D721Med (cell line): ENCODE data around the gene TGFB2.
A peak's percentile ranks its signal among the peaks of the same experiment; 100 is the strongest.

Experiments used
- DNase-seq: peaks from one replicate; pipeline ENCODE4 v3.0.0; 2011; ENCODE audit warnings: low spot score; ENCODE audit not compliant: insufficient read length
- FAIRE-seq: peaks from 2 replicates; lab custom pipeline; 2011; peaks lifted over from hg19 to GRCh38; lab: Jason Lieb, UNC
- TF ChIP-seq, protein P1 (sequence below): IDR thresholded peaks from 2 replicates; pipeline ENCODE4 v1.5.1; 2012; ENCODE audit warnings: mild to moderate bottlenecking, control low read depth; ENCODE audit not compliant: insufficient read depth; ENCODE audit errors: missing control alignments

Gene TGFB2

DNA sequence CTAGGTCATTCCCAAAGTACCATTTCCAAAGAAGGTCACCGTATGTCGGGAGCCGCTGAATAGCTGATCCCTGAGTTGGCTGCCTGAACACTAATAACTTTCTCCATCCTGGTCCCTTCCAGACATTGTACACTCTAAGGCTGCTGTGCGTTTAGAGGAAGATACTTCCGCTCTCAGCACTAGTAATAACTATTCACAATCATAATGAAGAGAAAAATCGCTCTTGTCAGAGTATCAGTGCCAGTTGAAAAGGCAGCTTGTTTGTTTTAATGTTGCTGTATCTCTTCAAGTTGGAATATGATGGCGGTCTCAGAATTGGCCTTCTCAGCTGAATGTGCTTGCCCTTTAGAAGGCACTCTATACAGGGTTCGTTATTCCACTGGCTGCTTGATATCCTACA, 43.5 kb downstream of the TGFB2 start:
- FAIRE-seq, result peak; percentile 67
- DNase-seq, result no peak
- TF ChIP-seq, protein P1, sequence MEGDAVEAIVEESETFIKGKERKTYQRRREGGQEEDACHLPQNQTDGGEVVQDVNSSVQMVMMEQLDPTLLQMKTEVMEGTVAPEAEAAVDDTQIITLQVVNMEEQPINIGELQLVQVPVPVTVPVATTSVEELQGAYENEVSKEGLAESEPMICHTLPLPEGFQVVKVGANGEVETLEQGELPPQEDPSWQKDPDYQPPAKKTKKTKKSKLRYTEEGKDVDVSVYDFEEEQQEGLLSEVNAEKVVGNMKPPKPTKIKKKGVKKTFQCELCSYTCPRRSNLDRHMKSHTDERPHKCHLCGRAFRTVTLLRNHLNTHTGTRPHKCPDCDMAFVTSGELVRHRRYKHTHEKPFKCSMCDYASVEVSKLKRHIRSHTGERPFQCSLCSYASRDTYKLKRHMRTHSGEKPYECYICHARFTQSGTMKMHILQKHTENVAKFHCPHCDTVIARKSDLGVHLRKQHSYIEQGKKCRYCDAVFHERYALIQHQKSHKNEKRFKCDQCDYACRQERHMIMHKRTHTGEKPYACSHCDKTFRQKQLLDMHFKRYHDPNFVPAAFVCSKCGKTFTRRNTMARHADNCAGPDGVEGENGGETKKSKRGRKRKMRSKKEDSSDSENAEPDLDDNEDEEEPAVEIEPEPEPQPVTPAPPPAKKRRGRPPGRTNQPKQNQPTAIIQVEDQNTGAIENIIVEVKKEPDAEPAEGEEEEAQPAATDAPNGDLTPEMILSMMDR, result no peak

DNA sequence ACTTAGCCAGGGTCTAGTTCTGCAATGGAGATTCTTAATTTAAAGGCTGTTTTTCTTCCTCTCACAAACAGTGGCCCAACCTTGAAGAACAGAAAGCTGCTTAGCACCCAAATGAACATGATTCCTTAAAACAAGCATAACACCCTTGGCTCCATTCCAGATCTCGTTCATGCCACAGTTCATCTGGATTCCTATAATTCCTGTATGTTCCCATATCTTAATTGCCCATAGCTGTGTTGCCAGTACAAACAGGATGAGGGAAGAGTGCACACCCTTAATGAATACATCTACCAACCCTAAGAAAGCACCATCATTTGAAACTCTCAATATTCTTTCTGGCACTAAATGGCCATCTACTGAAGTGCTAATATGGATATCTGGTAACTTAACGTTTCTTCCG, 45.5 kb downstream of the TGFB2 start:
- no peak for DNase-seq
- TF ChIP-seq, protein P1, result no peak
- no peak for FAIRE-seq

DNA sequence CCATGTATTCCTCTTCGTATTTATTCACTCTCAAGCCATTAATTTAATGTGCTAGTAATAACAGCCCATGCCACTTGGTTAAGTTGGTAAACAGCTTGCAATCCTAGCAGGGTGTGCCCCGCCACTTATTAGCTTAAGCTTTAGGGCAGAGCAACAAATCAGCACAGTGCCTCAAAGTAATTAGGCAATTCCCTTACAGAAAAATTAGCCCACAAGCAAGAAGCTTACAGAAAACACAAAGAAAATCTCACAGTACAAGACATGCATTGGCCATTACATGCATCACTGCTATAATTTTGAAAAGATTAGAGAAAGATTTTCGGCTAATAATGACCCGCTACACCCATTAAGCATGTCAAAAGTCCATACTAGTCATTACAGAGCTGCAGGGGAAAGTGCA, 47.6 kb downstream of the TGFB2 start:
- TF ChIP-seq, protein P1, result no peak
- peak; percentile 84 for FAIRE-seq
- DNase-seq, result peak; percentile 47

DNA sequence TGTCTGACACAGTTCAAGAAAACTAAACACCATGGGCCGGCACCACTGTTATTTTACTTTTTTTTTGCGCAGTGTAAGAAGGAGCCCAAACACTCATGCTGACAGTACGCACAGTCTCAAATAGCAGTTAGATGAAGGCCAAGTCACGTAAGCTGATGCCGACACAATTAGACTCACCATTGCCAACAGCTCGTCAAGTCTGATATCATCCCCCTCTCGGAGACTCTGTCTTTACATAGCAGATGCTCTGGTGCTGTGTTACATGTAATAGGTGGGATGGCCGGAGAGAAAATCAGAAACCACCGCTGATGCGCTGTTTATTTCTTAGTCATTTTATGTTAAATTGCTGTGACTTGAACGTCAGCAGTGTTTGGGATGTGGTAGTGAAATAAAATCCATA, 49.3 kb downstream of the TGFB2 start:
- no peak for FAIRE-seq
- TF ChIP-seq, protein P1, result no peak
- no peak for DNase-seq

DNA sequence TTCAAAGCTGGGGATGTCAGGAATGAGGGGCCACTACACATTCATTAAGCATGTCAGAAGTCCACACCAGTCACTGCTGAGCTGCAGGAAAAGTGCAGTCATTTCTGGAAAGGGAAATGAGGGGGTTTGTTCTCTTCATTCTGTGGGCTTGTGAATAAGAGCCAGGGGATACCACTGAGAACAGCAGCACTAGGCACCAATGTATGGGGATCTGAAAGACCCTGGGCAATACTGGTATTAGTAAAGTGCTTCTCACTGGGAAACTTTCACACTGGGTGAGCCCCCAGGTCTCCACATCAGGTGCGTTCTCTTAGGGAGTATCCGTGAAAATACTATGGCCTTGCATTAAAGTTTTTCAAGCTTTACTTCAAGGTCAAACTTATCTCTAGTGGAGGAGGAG, 49.9 kb downstream of the TGFB2 start:
- FAIRE-seq (no peak), DNase-seq (no peak)
- TF ChIP-seq, protein P1, result no peak

DNA sequence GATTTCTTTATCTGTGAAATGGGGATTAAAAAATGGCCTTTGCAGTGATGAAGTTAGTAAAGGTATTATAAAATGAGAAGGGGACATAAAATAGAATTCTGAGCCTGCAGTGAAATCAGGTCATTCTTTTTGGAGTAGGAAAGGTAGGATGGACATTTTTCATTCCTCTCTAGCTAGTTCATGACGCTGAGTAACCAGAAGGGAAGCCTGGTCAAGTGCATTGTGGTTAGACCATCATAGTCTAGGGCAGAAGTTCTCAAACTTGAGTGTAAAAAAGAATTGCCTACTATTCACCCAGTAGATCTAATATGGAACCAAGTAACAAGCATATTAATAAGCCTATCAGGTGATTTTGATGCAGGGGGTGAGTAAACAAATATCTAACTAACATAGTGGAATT, 50.8 kb downstream of the TGFB2 start:
- no peak for DNase-seq
- TF ChIP-seq, protein P1, result no peak

DNA sequence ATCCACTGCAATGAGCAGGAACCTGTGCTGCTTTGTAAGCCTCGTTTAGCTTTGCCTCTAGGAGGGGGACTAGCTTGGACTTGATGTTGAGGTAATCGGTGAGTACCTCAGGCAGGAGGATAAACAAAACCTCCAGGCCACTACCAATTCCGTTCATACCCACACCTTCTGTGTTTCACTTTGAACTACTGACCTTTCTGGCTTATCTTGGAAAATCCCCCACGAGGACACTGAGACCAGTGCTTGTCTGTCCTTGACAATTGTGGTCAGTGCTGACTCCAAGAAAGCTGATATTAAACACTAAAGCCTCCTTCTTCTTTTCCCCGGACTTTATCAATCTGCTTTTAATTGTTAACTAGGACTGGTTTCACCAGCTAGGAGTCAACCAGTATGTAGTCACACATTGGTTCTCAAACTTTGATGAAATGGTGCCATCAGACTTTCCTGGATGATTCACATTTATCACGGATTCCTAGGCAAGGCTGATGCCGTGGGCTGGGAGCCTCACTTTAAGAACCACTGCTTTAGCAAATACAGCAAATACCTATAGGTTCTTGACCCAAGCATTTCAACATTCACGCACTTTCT, 52.7 kb downstream of the TGFB2 start:
- FAIRE-seq (no peak), DNase-seq (no peak)
- TF ChIP-seq, protein P1, result no peak

More for the DNA sequence above, 50.8 kb downstream of the TGFB2 start:
- FAIRE-seq, result no peak
